H9 (cell line): ENCODE measurements around the gene PGF. TPM values are rescaled to one million over a fixed set of nuclear protein-coding genes. Genes with fewer than 3 reads are reported as not detected.

Source experiments
- DNase-seq: peaks from one replicate; pipeline ENCODE4 v3.0.0-alpha.2; 2017
- H2AFZ ChIP-seq: one replicate; pipeline ENCODE4 v1.6.1; 2013; ENCODE audit warnings: mild to moderate bottlenecking, low read length, control low read depth, moderate library complexity
- H2AK5ac ChIP-seq: 2 replicates; pipeline ENCODE4 v1.6.1; 2013; ENCODE audit warnings: low read length, control low read depth, mixed read lengths; ENCODE audit not compliant: insufficient read length
- H2BK120ac ChIP-seq: one replicate; pipeline ENCODE4 v1.6.1; 2013; ENCODE audit warnings: low read depth, mild to moderate bottlenecking, low read length, control low read depth, inconsistent platforms; ENCODE audit not compliant: poor library complexity, severe bottlenecking
- H2BK12ac ChIP-seq: 2 replicates; pipeline ENCODE4 v1.6.1; 2013; ENCODE audit warnings: low read length, control low read depth, mixed read lengths, low read depth; ENCODE audit not compliant: insufficient read length
- H2BK15ac ChIP-seq: 2 replicates; pipeline ENCODE4 v1.6.1; 2013; ENCODE audit warnings: low read depth, low read length, control low read depth
- H2BK20ac ChIP-seq: one replicate; pipeline ENCODE4 v1.6.1; 2013; ENCODE audit warnings: low read depth, mild to moderate bottlenecking, low read length, control low read depth, inconsistent platforms; ENCODE audit not compliant: poor library complexity, severe bottlenecking
- H2BK5ac ChIP-seq: 2 replicates; pipeline ENCODE4 v1.6.1; 2013; ENCODE audit warnings: low read length, control low read depth, mixed read lengths; ENCODE audit not compliant: insufficient read length
- H3K14ac ChIP-seq: 2 replicates; pipeline ENCODE4 v1.6.1; 2013; ENCODE audit warnings: low read length, control low read depth; ENCODE audit not compliant: insufficient read depth
- H3K18ac ChIP-seq: 2 replicates; pipeline ENCODE4 v1.6.1; 2013; ENCODE audit warnings: low read depth, mild to moderate bottlenecking, mixed read lengths, low read length, control low read depth; ENCODE audit not compliant: insufficient read length
- H3K23ac ChIP-seq: 2 replicates; pipeline ENCODE4 v1.6.1; 2013; ENCODE audit warnings: low read length, control low read depth, mixed read lengths, low read depth; ENCODE audit not compliant: insufficient read length
- H3K23me2 ChIP-seq: 2 replicates; pipeline ENCODE4 v1.6.1; 2013; ENCODE audit warnings: low read depth, mild to moderate bottlenecking, mixed read lengths, low read length, control low read depth; ENCODE audit not compliant: insufficient read length, poor library complexity, severe bottlenecking
- H3K27ac ChIP-seq: 2 replicates; pipeline ENCODE4 v1.5.1; 2013; ENCODE audit warnings: low read length, control low read depth, mixed read lengths, low read depth; ENCODE audit not compliant: insufficient read length
- H3K27me3 ChIP-seq: 2 replicates; pipeline ENCODE4 v1.6.1; 2013; ENCODE audit warnings: low read length, control low read depth, inconsistent platforms; ENCODE audit not compliant: insufficient read depth
- H3K4ac ChIP-seq: 2 replicates; pipeline ENCODE4 v1.6.1; 2013; ENCODE audit warnings: low read depth, mild to moderate bottlenecking, control low read depth, inconsistent platforms, low read length, moderate library complexity
- H3K4me1 ChIP-seq: 2 replicates; pipeline ENCODE4 v1.6.1; 2013; ENCODE audit warnings: low read length, control low read depth, inconsistent platforms; ENCODE audit not compliant: insufficient read depth
- H3K4me2 ChIP-seq: 2 replicates; pipeline ENCODE4 v1.6.1; 2013; ENCODE audit warnings: low read length, control low read depth, mixed read lengths; ENCODE audit not compliant: insufficient read length, insufficient read depth
- H3K56ac ChIP-seq: 2 replicates; pipeline ENCODE4 v1.6.1; 2013; ENCODE audit warnings: low read depth, mild to moderate bottlenecking, mixed read lengths, low read length, control low read depth; ENCODE audit not compliant: insufficient read length
- H3K79me1 ChIP-seq: 2 replicates; pipeline ENCODE4 v1.6.1; 2013; ENCODE audit warnings: low read depth, mild to moderate bottlenecking, moderate library complexity, low read length, control low read depth, inconsistent platforms; ENCODE audit not compliant: insufficient read depth, poor library complexity, severe bottlenecking
- H3K79me2 ChIP-seq: 2 replicates; pipeline ENCODE4 v1.6.1; 2013; ENCODE audit warnings: low read length, control low read depth, inconsistent platforms; ENCODE audit not compliant: insufficient read depth
- H3K9ac ChIP-seq: 2 replicates; pipeline ENCODE4 v1.6.1; 2013; ENCODE audit warnings: low read length, control low read depth, mixed read lengths; ENCODE audit not compliant: insufficient read length; ENCODE audit errors: extremely low read depth
- H3K9me3 ChIP-seq: one replicate; pipeline ENCODE4 v1.6.1; 2013; ENCODE audit warnings: low read depth, low read length, inconsistent platforms; ENCODE audit not compliant: control insufficient read depth
- H3T11ph ChIP-seq: one replicate; pipeline ENCODE4 v1.6.1; 2013; ENCODE audit warnings: mild to moderate bottlenecking, low read length, control low read depth, inconsistent platforms
- H4K20me1 ChIP-seq: one replicate; pipeline ENCODE4 v1.6.1; 2013; ENCODE audit not compliant: control insufficient read depth, insufficient read length, insufficient read depth
- H4K5ac ChIP-seq: 2 replicates; pipeline ENCODE4 v1.6.1; 2013; ENCODE audit warnings: low read depth, mild to moderate bottlenecking, mixed read lengths, low read length, control low read depth; ENCODE audit not compliant: insufficient read length
- H4K8ac ChIP-seq: replicated peaks from 2 replicates; pipeline ENCODE4 v1.6.1; 2013; ENCODE audit warnings: low read length, control low read depth, mixed read lengths, low read depth; ENCODE audit not compliant: insufficient read length
- H4K91ac ChIP-seq: 2 replicates; pipeline ENCODE4 v1.6.1; 2013; ENCODE audit warnings: low read depth, mild to moderate bottlenecking, moderate library complexity, mixed read lengths, low read length, control low read depth; ENCODE audit not compliant: insufficient read length
- H3K27ac Mint-ChIP-seq, 3 experiments: 2 replicates in 2 of 3; 3 replicates in 1 of 3; pipeline ENCODE4 v1.8.0; 2020 to 2021; ENCODE audit warnings: mixed read lengths in 3 of 3, mild to moderate bottlenecking in 1 of 3, moderate library complexity in 1 of 3
- H3K27me3 Mint-ChIP-seq: 2 replicates; pipeline ENCODE4 v1.8.0; 2021; ENCODE audit warnings: low read depth, mild to moderate bottlenecking, moderate library complexity, mixed read lengths
- H3K36me3 Mint-ChIP-seq, 3 experiments: 2 replicates in 2 of 3; 3 replicates in 1 of 3; pipeline ENCODE4 v1.8.0; 2020 to 2021; ENCODE audit warnings: low read depth in 3 of 3, mixed read lengths in 3 of 3; ENCODE audit not compliant: insufficient read depth in 1 of 3
- H3K4me1 Mint-ChIP-seq, 2 experiments: 2 replicates each; pipeline ENCODE4 v1.8.0; 2020; ENCODE audit warnings: mixed read lengths in 2 of 2
- H3K4me3 Mint-ChIP-seq, 2 experiments: 2 replicates in 1 of 2; 3 replicates in 1 of 2; pipeline ENCODE4 v1.8.0; 2020 to 2021; ENCODE audit warnings: mild to moderate bottlenecking in 2 of 2, mixed read lengths in 2 of 2, moderate library complexity in 1 of 2
- H3K9me3 Mint-ChIP-seq, 2 experiments: 2 replicates in 1 of 2; 3 replicates in 1 of 2; pipeline ENCODE4 v1.8.0; 2020; ENCODE audit warnings: mild to moderate bottlenecking in 2 of 2, mixed read lengths in 2 of 2, moderate library complexity in 1 of 2
- WGBS: extraction: QIAGEN DNeasy Blood & Tissue Kit; methylation state at CpG from one replicate; pipeline ENCODE4 v1.1.7; 2013; ENCODE audit warnings: missing lambda C conversion rate, low lambda C conversion rate, mixed read lengths; ENCODE audit not compliant: insufficient read length; ENCODE audit errors: extremely low coverage; 5-methylcytosine and 5-hydroxymethylcytosine counted together
- total RNA-seq: library from RNA; stranded (reverse); gene quantifications from 2 replicates; pipeline ENCODE4 v1.2.1, GENCODE V29; 2021
- TF ChIP-seq, protein P1 (sequence below): fragments of 200-600 bp; sonication (generic); conservative IDR thresholded peaks from 3 replicates; pipeline ENCODE4 v1.8.0; 2021; ENCODE audit warnings: antibody characterized with exemption, mild to moderate bottlenecking

The PGF gene
- total RNA-seq, 1 experiment from 2014 or later, result 2.3 TPM

DNA sequence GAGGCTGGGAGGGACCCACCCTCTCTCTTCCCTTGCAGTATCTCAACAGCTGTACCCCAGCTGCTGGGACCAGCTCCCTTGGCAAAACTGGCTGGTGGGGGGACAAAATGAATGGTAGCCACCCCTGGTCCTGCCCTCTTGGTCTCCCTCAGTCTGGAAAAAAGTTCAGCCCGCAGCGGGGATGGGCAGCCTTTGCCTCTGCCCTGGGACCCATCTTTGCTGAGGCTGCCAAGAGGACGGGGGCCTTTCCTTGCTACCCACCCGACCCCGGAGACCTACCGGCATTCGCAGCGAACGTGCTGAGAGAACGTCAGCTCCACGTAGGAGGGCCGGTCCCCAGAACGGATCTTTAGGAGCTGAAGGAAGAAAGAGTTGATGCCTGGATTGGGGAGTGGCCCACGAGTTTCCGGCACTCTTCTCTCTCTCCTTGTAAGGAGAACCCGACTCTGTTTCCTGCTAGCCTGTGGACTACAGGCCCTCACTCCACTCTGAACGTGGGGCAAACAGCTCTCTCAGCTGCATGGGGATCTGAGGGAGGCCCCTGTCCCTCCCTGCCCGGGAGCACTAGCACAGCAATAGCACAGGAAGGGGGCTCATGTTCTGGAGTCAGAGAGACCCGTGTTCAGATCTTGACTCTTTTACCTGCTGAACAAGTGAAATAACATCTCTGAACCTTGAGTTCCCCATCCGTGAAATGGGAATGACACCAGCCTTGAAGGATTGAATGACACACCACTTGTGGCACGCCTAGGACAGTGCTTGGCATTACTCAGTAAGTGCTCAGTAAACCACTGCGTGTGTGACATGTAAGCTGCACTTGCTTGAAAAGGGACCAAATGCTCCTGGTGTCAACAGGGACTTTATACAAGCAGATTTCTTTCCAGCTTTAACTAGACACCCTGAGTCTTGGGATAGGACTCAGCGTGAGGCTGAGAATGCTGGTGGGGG lies 6.9 kb downstream of the PGF start:
- TF ChIP-seq, protein P1, sequence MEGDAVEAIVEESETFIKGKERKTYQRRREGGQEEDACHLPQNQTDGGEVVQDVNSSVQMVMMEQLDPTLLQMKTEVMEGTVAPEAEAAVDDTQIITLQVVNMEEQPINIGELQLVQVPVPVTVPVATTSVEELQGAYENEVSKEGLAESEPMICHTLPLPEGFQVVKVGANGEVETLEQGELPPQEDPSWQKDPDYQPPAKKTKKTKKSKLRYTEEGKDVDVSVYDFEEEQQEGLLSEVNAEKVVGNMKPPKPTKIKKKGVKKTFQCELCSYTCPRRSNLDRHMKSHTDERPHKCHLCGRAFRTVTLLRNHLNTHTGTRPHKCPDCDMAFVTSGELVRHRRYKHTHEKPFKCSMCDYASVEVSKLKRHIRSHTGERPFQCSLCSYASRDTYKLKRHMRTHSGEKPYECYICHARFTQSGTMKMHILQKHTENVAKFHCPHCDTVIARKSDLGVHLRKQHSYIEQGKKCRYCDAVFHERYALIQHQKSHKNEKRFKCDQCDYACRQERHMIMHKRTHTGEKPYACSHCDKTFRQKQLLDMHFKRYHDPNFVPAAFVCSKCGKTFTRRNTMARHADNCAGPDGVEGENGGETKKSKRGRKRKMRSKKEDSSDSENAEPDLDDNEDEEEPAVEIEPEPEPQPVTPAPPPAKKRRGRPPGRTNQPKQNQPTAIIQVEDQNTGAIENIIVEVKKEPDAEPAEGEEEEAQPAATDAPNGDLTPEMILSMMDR, result no peak
- Histone ChIP-seq H3K18ac (no peak overlapping the region), H3K27me3 (no peaks in the 10 kb centered on the region), H4K8ac (no peak overlapping the region), H2AFZ (no peak overlapping the region), H4K5ac (no peak overlapping the region), H3K4me1 (no peaks in the 10 kb centered on the region), H2AK5ac (no peak overlapping the region), H3K9me3 (no peaks in the 10 kb centered on the region), H2BK15ac (no peak overlapping the region), H2BK12ac (no peak overlapping the region), H3K56ac (no peak overlapping the region), H3T11ph (no peak overlapping the region), H2BK120ac (no peak overlapping the region), H2BK5ac (no peak overlapping the region), H3K23me2 (no peaks in the 10 kb centered on the region), H4K20me1 (peaks cover 5% of the 10 kb centered on the region), H3K23ac (no peak overlapping the region), H3K9ac (no peak overlapping the region), H3K4me2 (no peak overlapping the region), H3K4ac (no peak overlapping the region), H4K91ac (no peak overlapping the region), H3K79me1 (no peaks in the 10 kb centered on the region), H2BK20ac (no peak overlapping the region), H3K27ac (no peak overlapping the region), H3K79me2 (no peaks in the 10 kb centered on the region), H3K14ac (no peak overlapping the region)
- no peak overlapping the region for H3K4me3 Mint-ChIP-seq
- no peaks in the 10 kb centered on the region for H3K36me3 Mint-ChIP-seq
- H3K4me1 Mint-ChIP-seq, result peaks cover 5 to 11% of the 10 kb centered on the region in 2 experiments
- no peaks in the 10 kb centered on the region for H3K9me3 Mint-ChIP-seq
- H3K27ac Mint-ChIP-seq, result peak overlapping the region in 1 of 3 experiments; percentile 59; a peak in 3 of 7 replicates
- DNase-seq, result no peak
- H3K27me3 Mint-ChIP-seq, result no peaks in the 10 kb centered on the region
- WGBS, result no CpG with 5 or more reads among the region's 23 CpGs
